ENCODE measurements around the gene GJC2.

DNA sequence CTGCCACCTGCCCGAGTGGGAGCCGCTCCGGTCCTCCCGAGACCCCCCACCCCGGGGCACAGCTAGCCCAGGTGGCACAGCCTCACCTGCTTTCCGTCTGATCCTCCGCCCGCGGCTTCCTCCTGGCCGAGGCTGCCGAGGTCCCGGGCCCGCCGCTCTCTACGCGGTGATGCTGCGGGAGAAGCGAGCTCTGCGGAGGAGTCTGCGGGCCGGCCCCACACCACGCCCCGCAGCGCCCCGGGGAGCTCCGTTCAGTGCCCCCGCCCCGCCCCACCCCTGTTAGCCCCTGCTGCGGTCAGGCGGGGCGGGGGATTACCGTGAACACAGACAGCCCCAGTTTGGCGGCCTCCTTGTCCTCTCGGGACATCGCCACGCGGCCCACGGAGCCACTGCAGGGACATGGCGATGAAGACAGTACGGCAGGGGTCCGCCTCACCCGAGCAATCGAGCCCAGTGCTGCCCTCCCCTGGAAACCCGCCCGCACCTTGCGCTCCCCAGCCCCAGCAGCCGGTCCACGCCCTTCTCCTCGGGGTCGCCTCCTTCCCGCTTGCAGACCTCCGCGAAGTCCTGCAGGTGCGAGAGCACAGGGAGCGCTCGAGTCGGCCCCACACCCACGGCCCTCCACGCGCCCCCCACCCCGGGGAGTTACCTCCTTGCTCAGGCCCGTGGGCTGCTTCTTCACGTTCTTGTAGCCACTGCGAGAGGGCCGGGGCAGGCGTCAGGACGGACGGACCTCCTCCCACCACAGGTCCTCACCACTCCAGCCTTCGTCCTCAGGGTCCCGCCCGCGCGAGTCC lies 47.5 kb upstream of the GJC2 start:
- no peak for TF ChIP-seq POLR2AphosphoS5 (IDR thresholded peaks at IDR 0.05)
- no peak for TF ChIP-seq CTCF (IDR thresholded peaks at IDR 0.05)

Data from breast epithelium (tissue), 3 donors.